Activated naive CD8-positive, alpha-beta T cell (primary cell): ENCODE data around the gene RTL9.
"Not testable (repeated sequence)": the region's sequence is repeated elsewhere in the genome, so short reads cannot be mapped to it uniquely, and the experiment has no call there.

Source experiments
- H3K27ac Mint-ChIP-seq: one replicate; pipeline ENCODE4 v1.8.0; 2021; ENCODE audit warnings: mixed read lengths
- H3K27me3 Mint-ChIP-seq: one replicate; pipeline ENCODE4 v1.8.0; 2021; ENCODE audit warnings: mixed read lengths
- H3K36me3 Mint-ChIP-seq: one replicate; pipeline ENCODE4 v1.8.0; 2021; ENCODE audit warnings: mixed read lengths
- H3K4me1 Mint-ChIP-seq: one replicate; pipeline ENCODE4 v1.8.0; 2021; ENCODE audit warnings: low read depth, mixed read lengths
- H3K4me3 Mint-ChIP-seq: one replicate; pipeline ENCODE4 v1.8.0; 2021; ENCODE audit warnings: mild to moderate bottlenecking, mixed read lengths
- H3K9me3 Mint-ChIP-seq: one replicate; pipeline ENCODE4 v1.8.0; 2021; ENCODE audit warnings: low read depth, mixed read lengths

Gene RTL9

GRCh38 chrX:110326712-110327111 is 31.9 kb upstream of the RTL9 start:
- no peaks in the 10 kb centered on the region for H3K9me3 Mint-ChIP-seq
- no peaks in the 10 kb centered on the region for H3K27me3 Mint-ChIP-seq
- H3K4me1 Mint-ChIP-seq = peaks cover 2% of the 10 kb centered on the region
- no peak overlapping the region for H3K4me3 Mint-ChIP-seq
- H3K36me3 Mint-ChIP-seq = no peaks in the 10 kb centered on the region
- H3K27ac Mint-ChIP-seq = no peak overlapping the region

- no peaks in the 10 kb centered on the region for H3K4me1 Mint-ChIP-seq
These were observed 31.3 kb upstream of the RTL9 start for GRCh38 chrX:110327336-110327735.

GRCh38 chrX:110328613-110329012 is 30.0 kb upstream of the RTL9 start:
- not testable (repeated sequence) for H3K4me3 Mint-ChIP-seq, H3K27ac Mint-ChIP-seq, H3K9me3 Mint-ChIP-seq, H3K27me3 Mint-ChIP-seq, H3K4me1 Mint-ChIP-seq, H3K36me3 Mint-ChIP-seq

More at GRCh38 chrX:110327336-110327735, 31.3 kb upstream of the RTL9 start:
- no peak overlapping the region for H3K4me3 Mint-ChIP-seq
- no peak overlapping the region for H3K27ac Mint-ChIP-seq
- H3K27me3 Mint-ChIP-seq = no peaks in the 10 kb centered on the region
- H3K36me3 Mint-ChIP-seq = no peaks in the 10 kb centered on the region
- H3K9me3 Mint-ChIP-seq = no peaks in the 10 kb centered on the region

DNA sequence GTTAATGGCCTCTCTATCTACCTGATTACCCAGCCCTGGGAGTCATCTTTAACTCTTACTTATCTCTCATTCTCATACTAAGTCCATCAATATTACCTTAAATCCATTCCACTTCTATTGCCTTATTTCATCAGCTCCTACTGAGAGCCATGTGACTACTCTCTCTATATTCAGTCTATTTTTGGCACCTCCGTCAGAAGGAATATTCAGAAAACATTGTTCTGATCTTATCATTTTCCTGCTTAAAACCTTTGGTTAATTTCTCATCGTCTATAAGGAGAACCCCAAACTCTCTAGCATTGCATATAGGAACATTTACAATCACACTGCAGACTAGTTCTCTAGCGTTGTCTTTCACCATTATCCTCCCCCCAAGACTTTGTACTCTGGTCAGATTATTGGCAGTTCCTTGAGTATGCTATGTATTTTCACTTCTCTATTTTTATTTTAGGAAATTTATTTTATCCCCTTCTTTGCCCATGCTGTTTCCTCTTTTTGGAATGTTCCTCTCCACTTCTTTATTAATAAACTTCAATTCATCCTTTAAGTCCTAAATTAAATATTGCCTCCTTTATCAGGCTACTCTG is 27.1 kb upstream of the RTL9 start:
- Mint-ChIP-seq H3K9me3 (no peaks in the 10 kb centered on the region), H3K27me3 (no peaks in the 10 kb centered on the region), H3K36me3 (no peaks in the 10 kb centered on the region), H3K4me3 (no peak overlapping the region), H3K27ac (no peak overlapping the region), H3K4me1 (no peaks in the 10 kb centered on the region)

- not testable (repeated sequence) for H3K4me1 Mint-ChIP-seq, H3K27ac Mint-ChIP-seq, H3K4me3 Mint-ChIP-seq, H3K36me3 Mint-ChIP-seq, H3K9me3 Mint-ChIP-seq, H3K27me3 Mint-ChIP-seq
These were observed 25.2 kb upstream of the RTL9 start for GRCh38 chrX:110333458-110333857.

- H3K4me1 Mint-ChIP-seq = peaks cover 3% of the 10 kb centered on the region
- no peaks in the 10 kb centered on the region for H3K9me3 Mint-ChIP-seq
- H3K27me3 Mint-ChIP-seq = no peaks in the 10 kb centered on the region
- no peaks in the 10 kb centered on the region for H3K36me3 Mint-ChIP-seq
- no peak overlapping the region for H3K27ac Mint-ChIP-seq
- no peak overlapping the region for H3K4me3 Mint-ChIP-seq
These were observed 19.7 kb upstream of the RTL9 start for GRCh38 chrX:110338935-110339334.

DNA sequence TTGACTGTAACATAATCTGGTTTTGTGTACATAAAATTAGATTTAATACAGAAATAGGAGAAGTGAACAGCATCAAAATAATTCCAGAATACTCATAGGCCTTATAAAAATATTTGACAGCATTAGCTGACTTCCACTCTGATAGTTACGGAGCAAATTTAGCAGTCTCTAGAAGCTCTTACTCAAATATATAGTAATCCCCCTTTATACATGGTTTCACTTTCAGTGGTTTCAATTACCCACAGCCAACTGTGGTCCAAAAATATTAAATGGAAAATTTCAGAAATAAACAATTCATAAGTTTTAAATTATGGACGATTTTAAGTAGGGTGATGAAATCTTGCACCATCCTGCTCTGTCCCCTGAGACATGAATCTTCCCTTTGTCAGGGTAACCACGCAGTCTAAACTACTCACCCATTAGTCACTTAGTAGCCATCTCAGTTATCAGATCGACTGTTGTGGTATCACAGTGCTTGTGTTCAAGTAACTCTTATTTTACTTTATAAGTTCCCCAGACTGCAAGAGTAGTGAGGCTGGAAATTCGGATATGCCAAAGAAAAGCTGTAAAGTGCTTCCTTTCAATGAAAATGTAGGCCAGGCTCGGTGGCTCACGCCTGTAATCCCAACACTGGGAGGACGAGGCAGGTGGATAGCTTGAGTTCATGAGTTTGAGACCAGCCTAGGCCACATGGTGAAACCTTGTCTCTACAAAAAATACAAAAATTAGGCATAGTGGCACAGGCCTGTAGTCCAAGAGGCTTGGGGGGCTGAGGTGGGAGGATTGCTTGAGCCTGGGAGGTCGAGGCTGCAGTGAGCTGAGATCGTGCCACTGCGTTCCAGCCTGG is 17.2 kb upstream of the RTL9 start:
- H3K4me1 Mint-ChIP-seq = peaks cover 3% of the 10 kb centered on the region
- H3K36me3 Mint-ChIP-seq = no peaks in the 10 kb centered on the region
- no peak overlapping the region for H3K4me3 Mint-ChIP-seq
- no peak overlapping the region for H3K27ac Mint-ChIP-seq
- no peaks in the 10 kb centered on the region for H3K9me3 Mint-ChIP-seq
- no peaks in the 10 kb centered on the region for H3K27me3 Mint-ChIP-seq

DNA sequence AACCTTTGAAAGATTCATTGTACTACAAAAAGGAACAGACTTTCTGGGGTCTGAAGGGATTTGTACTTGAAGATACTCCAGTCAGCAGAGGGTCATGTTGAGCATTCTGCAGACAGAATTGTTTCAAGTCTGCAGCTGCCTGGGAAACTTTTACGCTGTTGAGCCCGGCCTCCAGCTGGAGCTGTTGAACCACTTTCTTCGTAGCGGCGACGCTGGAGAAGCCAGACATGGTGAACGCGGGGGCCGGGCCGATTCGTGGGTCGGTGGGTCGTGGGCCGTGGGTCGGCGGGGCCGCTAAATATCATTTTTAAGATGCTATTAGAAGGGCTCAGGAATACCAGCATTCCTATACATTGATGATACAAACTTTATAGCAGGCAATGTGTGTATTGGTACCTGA is 12.0 kb upstream of the RTL9 start:
- Mint-ChIP-seq H3K27ac (no peak overlapping the region), H3K36me3 (no peaks in the 10 kb centered on the region), H3K9me3 (no peaks in the 10 kb centered on the region), H3K4me3 (no peak overlapping the region), H3K27me3 (no peaks in the 10 kb centered on the region), H3K4me1 (no peaks in the 10 kb centered on the region)

DNA sequence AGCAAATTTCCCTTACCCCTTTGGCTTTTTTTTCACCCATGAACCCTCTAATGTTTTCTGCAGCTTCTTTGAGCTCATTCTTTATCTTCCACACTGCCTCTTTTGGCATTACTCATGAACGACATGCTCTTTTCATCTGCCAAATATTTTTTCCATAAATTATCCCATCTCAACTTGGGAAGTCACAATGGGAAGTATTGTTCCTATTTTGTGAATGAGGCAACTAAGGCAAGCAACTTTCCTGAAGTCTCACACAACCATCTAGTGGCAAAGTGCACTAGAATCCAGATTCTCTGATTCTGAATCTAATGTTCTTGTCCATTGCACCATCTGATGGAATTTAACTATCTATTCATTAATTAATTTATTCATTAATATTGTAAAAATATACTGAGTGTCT is 625 bp downstream of the RTL9 start:
- Mint-ChIP-seq H3K36me3 (no peaks in the 10 kb centered on the region), H3K27me3 (no peaks in the 10 kb centered on the region), H3K9me3 (peaks cover 5% of the 10 kb centered on the region), H3K4me3 (no peak overlapping the region), H3K4me1 (no peaks in the 10 kb centered on the region), H3K27ac (no peak overlapping the region)

DNA sequence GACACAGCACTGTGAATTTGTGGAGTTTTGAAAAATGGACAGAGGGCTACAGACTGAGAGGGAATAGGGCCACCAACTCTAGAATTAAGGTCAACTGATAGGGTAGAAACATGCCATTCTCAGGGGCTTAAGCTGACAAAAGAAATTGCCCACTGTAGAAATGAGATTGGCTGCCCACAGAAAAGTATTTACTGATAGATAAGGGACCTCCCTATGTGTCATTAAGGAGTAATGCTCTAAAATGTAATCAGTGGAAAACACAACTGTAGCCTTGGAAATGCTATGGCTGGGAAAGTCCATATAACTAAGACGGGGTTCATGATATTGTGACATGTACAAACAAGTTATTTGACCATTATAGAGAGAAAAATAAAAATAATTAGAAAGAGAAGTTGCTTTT is 4.6 kb downstream of the RTL9 start:
- no peaks in the 10 kb centered on the region for H3K27me3 Mint-ChIP-seq
- H3K9me3 Mint-ChIP-seq = no peaks in the 10 kb centered on the region
- no peaks in the 10 kb centered on the region for H3K36me3 Mint-ChIP-seq
- H3K4me3 Mint-ChIP-seq = no peak overlapping the region
- no peak overlapping the region for H3K27ac Mint-ChIP-seq
- H3K4me1 Mint-ChIP-seq = no peaks in the 10 kb centered on the region

DNA sequence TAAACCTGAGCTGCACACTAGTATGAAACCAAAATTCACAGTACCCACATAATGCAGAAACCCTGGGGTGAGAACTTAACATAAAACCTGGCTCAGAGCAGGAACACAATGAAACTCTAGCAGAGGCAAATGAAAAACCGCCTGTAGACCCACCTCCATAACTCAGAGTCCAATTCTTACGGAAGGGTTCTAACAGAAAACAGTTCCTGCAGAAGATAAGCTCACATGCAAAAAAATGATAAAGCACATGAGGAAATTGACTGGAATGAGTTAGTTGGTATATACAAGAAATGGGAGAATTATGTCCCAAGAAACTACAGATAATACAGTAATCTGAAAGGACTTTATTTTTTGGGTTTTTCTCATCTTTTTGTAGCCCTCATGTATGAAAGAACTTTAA is 14.7 kb downstream of the RTL9 start:
- Mint-ChIP-seq H3K27me3 (no peaks in the 10 kb centered on the region), H3K36me3 (no peaks in the 10 kb centered on the region), H3K27ac (no peak overlapping the region), H3K4me1 (no peaks in the 10 kb centered on the region), H3K9me3 (no peaks in the 10 kb centered on the region), H3K4me3 (no peak overlapping the region)

DNA sequence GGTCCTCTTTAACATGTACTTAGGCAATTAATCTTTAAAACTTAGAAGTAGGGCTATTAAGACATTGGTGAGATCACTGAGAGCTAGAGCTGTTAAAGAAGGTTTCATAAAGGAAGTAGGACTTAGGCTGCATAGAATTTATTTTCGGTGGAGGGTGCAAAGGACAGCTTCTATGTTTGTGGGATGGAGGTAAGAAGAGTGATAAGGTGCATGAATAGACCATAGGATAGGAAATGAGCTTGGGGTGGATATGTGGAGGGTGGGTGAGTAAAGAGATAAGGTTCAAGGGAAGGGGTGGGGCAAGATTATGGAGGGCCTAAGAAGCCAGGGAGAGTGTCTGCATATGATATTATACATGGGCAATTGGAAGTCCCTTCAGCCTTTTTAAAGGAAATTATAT is 15.9 kb downstream of the RTL9 start:
- H3K9me3 Mint-ChIP-seq = no peaks in the 10 kb centered on the region
- no peaks in the 10 kb centered on the region for H3K27me3 Mint-ChIP-seq
- no peak overlapping the region for H3K4me3 Mint-ChIP-seq
- no peaks in the 10 kb centered on the region for H3K4me1 Mint-ChIP-seq
- H3K27ac Mint-ChIP-seq = no peak overlapping the region
- H3K36me3 Mint-ChIP-seq = no peaks in the 10 kb centered on the region

GRCh38 chrX:110381216-110381615 is 22.6 kb downstream of the RTL9 start:
- H3K36me3 Mint-ChIP-seq = no peaks in the 10 kb centered on the region

DNA sequence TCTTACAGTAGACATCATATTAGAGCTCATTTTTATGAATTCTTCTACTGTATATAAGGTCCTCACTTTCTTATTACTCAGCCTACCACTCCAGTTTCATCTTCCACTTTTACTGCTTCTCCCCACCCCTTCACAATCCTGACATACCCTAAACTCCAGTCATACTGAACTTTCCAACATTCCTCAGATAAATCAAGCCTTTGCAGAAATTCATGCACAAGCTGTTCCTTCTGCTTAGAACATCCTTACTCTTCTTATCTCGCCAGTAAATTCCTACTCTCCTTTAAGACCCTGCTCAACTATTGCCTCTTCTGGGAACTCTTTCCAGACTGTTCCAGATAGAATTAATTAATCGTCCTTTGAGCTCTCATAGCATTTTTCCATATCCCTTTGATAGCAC is 24.8 kb downstream of the RTL9 start:
- Mint-ChIP-seq H3K4me1 (no peaks in the 10 kb centered on the region), H3K27me3 (no peaks in the 10 kb centered on the region), H3K4me3 (no peak overlapping the region), H3K27ac (no peak overlapping the region), H3K9me3 (no peaks in the 10 kb centered on the region), H3K36me3 (no peaks in the 10 kb centered on the region)

More at GRCh38 chrX:110381216-110381615, 22.6 kb downstream of the RTL9 start:
- H3K27me3 Mint-ChIP-seq = no peaks in the 10 kb centered on the region
- no peaks in the 10 kb centered on the region for H3K9me3 Mint-ChIP-seq
- no peak overlapping the region for H3K4me3 Mint-ChIP-seq
- H3K4me1 Mint-ChIP-seq = no peaks in the 10 kb centered on the region
- H3K27ac Mint-ChIP-seq = no peak overlapping the region

GRCh38 chrX:110384490-110384889 is 25.8 kb downstream of the RTL9 start:
- Mint-ChIP-seq H3K9me3 (no peaks in the 10 kb centered on the region), H3K4me3 (no peak overlapping the region)

DNA sequence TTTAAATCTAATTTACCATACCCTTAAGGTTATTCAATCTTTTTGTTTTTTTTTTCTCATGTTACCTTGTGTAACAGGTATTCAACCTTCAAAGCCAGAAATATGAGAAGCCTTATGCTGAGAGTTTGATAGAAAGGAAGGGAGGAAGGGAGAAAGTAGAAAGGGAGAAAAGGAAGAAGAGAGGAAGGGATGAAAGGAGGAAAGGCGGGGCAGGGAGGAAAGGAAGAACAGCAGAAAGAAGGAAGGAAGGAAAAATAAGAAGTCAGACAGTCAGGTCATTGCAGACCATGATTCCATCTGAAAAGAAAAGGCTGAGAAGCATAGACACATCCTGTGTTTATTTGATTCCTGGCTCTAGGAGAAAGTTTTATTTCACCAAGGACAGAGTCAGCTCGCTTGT is 30.9 kb downstream of the RTL9 start:
- H3K27me3 Mint-ChIP-seq = no peaks in the 10 kb centered on the region
- H3K36me3 Mint-ChIP-seq = no peaks in the 10 kb centered on the region
- H3K4me1 Mint-ChIP-seq = no peaks in the 10 kb centered on the region
- H3K4me3 Mint-ChIP-seq = no peak overlapping the region
- no peak overlapping the region for H3K27ac Mint-ChIP-seq
- no peaks in the 10 kb centered on the region for H3K9me3 Mint-ChIP-seq

More at GRCh38 chrX:110384490-110384889, 25.8 kb downstream of the RTL9 start:
- Mint-ChIP-seq H3K4me1 (no peaks in the 10 kb centered on the region), H3K27ac (no peak overlapping the region), H3K36me3 (no peaks in the 10 kb centered on the region), H3K27me3 (no peaks in the 10 kb centered on the region)
